EL (cell line): ENCODE data around the gene RBM42.
A peak's percentile ranks its signal among the peaks of the same experiment; 100 is the strongest.
"Not testable (repeated sequence)": the region's sequence is repeated elsewhere in the genome, so short reads cannot be mapped to it uniquely, and the experiment has no call there.

Source experiments
- DNase-seq: peaks from one replicate; pipeline ENCODE4 v3.0.0-alpha.2; 2016

Gene RBM42

DNA sequence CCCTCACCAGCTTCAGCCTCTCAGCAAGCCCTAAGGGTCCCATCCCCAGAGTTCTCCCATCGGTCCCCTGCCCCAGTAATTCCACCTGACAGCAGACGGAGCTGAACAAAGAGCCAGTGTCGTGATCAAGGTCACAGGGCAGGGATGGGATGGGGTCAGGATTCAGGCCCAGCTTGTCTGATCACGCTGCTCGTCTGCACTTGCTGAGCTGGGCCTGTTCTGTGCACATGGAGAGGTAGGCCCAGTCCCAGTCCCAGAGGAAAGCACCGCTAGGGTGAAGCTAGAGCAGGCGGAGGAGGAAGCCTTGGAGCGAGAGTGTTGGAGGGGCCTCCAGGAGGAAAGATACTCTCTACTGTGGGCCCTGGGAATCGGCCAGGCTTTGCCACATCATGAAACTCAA lies 7.1 kb upstream of the RBM42 start:
- no peak for DNase-seq

DNA sequence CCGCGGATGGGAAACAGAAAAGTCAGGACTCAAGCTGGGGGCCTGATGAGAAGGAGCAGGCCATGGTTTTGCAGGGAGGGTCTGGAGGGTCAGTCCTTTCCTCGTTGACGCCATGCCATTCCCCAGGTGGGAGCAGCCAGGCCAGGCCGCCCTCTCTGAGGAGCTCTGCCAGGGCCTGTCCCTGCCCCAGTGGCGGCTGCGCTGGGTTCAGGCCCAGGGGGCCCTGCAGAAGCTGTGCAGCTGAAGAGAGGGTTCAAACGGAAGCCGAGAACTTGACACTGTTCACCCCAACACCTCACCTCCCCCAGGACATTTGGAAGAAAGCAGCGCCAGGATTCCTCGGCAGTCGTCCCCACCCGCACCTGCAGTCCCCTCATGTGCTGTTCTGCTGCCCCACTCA lies 6.1 kb upstream of the RBM42 start:
- DNase-seq = no peak

DNA sequence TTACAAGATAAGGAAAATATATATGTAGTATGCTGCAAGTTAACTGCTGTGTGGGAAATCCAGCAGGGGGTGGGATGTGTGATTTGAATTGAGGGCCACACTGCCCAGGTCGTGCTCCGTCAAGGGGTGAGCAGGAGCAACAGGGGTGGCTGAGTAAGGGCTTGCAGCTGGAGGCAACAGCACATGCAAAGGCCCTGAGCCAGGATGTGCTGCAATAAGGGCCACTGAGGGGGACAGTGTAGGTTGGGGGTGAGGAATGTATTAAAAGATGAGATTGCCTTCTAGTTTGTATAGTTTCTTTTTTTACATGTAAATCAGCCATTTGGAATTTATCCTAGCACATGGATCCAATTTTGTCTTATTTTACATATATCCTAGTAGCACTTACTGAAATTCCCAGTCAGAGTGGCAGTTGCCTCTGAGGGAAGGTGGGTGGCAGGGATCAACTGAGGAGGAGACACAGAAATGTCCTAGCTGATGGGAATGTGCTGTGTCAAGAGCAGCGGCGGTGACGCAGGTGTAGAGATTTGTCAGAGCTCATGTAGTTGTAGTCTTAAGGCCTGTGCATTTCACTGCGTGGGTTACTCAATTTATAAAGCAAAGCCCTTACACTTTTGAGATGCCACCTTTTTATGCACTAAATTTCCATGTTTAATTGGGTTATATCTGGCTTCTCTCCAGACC lies 5.4 kb upstream of the RBM42 start:
- no peak for DNase-seq

DNA sequence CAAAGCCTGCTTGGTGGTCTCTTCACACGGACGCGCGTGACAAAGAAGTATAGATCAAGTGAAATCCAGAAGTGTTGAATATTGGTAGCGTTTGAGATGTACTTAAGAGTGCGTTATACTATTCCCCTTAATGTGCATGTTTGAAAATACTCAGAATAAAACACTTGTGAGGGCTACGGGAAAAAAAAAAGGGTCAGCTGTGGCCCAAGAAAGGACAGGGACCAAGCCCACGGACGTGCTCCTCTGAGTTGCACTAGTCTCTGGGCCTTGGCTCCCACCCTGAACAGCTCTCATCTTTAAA lies 622 bp upstream of the RBM42 start:
- DNase-seq = no peak

DNA sequence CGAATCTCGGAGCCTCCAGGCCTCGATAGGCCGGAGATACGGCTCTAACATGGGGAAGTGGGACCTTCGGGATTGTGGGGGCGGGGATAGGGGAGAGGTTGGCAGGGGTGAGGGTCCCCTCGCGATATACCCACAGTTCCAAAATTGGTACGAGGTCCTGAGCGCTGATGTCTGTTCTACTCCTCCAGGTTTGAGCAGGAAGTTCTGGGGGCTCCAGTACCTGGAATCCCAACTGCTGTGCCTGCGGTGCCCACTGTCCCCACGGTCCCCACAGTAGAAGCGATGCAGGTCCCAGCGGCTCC lies 447 bp downstream of the RBM42 start:
- no peak for DNase-seq

DNA sequence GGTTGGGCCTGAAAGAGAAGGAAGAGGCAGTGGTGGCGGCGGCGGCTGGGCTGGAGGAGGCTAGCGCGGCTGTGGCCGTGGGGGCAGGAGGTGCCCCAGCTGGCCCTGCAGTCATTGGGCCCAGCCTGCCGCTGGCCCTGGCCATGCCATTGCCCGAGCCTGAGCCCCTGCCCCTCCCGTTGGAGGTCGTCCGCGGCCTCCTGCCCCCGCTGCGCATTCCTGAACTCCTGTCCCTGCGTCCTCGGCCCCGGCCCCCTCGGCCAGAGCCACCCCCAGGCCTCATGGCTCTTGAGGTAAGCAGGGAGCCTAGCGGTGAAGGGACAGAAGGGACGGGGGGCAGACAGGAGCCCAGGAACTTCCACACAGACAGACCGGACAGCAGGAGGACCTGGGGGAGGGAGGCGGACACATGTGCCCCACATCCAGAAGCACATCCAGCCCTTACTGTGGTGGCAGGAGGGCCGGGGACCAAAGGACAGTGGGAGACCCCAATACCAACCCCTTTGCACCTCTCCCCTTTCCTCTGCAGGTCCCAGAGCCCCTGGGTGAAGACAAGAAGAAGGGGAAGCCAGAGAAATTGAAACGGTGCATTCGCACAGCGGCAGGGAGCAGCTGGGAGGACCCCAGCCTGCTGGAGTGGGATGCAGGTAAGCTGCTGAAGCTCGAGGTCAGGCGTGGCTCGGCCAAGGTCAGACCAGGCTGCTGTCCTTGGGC lies 5.0 kb downstream of the RBM42 start:
- no peak for DNase-seq

DNA sequence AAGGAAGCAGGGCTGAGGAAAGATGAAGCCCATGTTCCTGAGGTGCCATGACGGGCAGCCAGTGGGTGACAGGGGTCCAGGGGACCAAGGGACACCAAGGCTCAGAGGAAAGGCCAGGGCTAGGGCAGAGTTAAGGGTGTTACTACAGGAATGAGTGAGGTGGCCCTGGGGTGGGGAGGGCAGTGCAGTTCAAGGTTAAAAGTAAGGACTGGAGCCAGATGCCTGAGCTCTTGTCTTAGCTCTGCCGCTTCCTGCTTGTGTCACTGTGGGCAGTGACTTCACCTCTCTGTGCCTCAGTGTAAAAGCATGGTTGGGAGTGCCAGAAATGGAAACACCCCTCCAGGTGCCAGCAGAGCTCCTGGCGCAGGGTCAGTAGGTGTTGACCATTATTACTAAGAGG lies 7.8 kb downstream of the RBM42 start:
- DNase-seq = no peak

DNA sequence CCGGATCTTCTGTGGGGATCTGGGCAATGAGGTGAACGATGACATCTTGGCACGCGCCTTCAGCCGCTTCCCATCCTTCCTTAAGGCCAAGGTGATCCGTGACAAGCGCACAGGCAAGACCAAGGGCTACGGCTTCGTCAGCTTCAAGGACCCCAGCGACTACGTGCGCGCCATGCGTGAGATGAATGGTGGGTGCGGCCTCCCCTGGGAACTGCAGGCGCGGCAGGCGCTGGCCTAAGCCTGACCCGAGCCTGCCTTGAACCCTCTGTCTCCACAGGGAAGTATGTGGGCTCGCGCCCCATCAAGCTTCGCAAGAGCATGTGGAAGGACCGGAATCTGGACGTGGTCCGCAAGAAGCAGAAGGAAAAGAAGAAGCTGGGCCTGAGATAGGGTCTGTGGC lies 8.3 kb downstream of the RBM42 start:
- DNase-seq = no peak

DNA sequence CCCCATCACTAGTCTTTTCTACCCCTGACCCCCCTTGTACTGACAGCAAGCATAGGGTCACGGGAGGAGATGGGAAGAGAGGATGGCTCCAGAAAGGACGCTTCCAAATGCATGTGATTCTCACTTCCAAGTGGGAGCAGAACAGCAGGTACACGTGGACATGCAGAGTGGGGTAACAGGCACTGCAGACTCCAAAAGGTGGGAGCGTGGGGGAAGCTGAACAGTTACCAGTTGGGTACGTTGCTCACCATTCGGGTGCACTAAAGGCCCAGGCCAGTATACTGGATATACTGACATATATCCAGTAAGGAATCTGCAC lies 10.4 kb downstream of the RBM42 start:
- DNase-seq = no peak

DNA sequence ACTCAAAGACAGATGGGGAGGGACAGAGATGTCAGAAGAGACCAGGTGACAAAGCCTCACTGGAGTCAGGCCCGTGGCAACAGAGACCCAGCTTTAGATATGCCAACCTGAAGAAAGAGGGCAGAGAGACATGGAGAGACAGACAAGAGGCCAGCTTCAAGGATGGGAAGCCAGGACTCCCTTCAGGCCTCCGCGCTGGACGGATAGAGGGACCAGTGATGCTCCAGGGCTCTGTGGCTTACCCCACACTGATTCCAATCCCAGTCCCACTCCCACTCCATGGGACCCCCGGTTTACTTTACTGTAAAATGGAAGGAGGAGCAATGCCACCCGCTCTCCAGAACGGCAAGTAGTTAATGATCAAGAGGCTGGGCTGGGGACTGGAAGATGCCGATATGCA lies 11.0 kb downstream of the RBM42 start:
- DNase-seq = no peak

DNA sequence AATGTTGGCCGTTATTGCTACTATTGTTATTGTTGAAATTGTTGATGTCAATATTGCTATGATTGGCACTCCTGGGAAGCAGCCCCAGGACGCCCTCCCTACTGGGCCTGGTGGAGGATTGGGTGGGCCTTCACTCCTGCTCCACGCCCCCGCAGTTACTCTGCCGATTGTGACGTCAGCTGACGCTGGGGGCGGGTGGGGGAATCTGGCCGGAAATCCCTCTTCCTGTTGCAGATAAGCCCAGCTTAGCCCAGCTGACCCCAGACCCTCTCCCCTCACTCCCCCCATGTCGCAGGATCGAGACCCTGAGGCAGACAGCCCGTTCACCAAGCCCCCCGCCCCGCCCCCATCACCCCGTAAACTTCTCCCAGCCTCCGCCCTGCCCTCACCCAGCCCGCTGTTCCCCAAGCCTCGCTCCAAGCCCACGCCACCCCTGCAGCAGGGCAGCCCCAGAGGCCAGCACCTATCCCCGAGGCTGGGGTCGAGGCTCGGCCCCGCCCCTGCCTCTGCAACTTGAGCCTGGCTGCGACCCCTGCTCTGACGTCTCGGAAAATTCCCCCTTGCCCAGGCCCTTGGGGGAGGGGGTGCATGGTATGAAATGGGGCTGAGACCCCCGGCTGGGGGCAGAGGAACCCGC lies 12.8 kb downstream of the RBM42 start, which contains the start of gene ETV2:
Gene ETV2, plus strand, starts transcription at position 231 of the 637 bp plus-strand sequence. CDS start 716 bp downstream, outside the sequence.
- DNase-seq = peak; percentile 47

DNA sequence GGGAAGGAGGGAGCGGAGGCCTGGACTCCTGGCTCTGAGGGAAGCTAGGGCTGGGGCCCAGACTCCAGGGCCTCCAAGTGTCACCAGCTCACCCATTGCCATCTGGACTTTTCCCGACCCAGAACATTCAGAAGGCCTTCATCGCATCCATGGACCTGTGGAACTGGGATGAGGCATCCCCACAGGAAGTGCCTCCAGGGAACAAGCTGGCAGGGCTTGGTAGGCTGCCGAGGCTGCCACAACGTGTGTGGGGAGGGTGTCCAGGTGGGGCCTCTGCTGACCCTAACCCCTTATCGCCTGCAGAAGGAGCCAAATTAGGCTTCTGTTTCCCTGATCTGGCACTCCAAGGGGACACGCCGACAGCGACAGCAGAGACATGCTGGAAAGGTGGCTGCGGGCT lies 13.5 kb downstream of the RBM42 start:
- peak; percentile 19 for DNase-seq

DNA sequence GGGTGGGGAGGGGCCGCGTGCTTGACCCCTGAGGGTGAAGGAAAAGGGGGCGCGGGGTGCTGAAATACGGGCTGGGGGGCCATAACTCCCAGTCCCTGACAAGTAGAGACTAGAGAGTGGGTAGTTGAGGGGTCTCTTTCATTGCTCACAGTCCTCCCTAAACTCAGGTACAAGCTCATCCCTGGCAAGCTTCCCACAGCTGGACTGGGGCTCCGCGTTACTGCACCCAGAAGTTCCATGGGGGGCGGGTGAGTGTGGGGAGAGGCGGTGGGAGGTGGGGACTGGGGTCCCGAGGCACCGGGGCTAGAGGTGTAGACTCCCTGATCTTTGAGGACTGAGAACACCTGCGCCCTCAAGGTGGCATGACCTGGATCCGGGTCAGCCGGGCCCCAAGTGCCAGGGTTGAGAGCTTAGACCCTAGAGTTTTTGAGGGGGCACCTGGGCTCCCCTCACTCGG lies 14.0 kb downstream of the RBM42 start:
- no peak for DNase-seq

DNA sequence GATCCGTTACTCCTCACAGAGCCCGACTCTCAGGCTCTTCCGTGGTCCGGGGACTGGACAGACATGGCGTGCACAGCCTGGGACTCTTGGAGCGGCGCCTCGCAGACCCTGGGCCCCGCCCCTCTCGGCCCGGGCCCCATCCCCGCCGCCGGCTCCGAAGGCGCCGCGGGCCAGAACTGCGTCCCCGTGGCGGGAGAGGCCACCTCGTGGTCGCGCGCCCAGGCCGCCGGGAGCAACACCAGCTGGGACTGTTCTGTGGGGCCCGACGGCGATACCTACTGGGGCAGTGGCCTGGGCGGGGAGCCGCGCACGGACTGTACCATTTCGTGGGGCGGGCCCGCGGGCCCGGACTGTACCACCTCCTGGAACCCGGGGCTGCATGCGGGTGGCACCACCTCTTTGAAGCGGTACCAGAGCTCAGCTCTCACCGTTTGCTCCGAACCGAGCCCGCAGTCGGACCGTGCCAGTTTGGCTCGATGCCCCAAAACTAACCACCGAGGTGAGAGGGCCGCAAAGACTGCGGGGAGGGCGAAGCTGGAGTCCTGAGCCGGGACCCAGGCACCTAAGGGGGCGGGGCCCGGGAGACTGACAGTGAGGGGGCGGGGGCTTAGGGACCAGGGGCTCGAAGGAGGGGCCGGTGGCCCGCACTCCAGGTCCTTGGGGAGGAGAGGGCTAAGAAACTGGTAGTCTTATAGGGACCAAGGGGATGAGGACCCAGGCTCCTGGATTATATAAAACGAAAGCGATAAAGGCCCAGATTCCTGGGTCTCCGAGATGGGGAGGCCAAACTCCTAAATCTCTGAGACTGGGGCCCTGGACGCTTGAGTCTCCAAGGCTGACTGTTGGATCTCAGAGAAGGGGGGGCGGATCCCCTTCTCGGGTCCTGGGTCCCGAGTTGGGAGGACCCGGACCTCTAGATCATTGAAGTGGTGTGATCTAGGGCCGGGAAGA lies 14.7 kb downstream of the RBM42 start:
- DNase-seq = peak; percentile 83

DNA sequence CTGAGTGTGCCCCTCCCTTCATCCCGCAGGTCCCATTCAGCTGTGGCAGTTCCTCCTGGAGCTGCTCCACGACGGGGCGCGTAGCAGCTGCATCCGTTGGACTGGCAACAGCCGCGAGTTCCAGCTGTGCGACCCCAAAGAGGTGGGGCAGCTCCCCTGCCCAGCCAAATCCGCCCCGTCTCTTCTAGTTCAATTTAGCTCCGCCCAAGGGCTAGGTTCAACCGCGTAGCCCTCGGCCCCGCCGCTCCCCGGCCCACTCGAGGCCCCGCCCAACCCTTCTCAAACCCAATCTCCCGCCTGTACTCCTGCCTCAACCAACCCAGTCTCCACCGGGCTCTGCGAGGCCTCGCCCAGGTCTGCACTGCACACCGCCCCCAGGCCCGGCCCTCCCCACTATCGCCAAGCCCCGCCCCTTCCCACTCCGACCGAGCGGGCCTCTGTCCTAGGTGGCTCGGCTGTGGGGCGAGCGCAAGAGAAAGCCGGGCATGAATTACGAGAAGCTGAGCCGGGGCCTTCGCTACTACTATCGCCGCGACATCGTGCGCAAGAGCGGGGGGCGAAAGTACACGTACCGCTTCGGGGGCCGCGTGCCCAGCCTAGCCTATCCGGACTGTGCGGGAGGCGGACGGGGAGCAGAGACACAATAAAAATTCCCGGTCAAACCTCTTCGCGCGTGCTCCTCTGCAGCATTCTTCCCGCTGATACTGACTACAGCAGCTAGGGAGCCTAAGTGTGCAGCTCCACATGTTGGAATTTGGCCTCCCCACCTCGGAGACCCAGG lies 15.6 kb downstream of the RBM42 start:
- DNase-seq = peak; percentile 96

DNA sequence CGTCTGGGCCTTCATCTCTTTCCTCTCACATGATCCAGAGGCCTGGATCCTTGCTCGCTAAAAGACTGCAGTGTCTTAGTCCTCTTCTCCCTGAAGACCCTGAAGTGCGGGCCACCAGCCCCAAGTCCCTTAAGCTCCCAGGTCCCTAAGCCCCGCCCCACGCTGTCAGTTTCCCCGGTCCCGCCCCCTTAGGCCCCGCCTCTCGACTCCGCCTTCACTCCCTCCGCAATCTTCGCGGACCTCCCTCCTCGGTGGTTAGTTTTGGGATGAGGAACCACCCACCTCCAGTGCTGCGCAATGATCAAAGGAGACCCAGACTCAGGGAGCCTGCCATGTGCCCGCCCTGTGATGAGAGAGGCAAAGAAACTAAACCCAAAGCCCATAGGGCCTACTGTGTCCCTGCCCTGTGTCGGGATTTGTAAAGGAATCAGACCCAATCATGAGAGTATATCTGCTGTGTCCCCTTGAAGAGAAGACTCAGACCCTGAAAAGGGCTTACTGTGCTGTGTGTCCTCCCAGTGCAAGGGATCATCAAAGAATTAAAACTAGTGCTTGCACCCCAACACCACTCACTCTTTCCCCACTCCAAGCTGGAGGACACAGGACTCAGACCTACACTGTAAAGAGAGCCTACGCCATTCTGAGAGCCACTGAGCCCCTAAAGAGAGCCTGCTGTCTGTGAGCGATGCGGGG lies 16.3 kb downstream of the RBM42 start:
- peak; percentile 75 for DNase-seq

DNA sequence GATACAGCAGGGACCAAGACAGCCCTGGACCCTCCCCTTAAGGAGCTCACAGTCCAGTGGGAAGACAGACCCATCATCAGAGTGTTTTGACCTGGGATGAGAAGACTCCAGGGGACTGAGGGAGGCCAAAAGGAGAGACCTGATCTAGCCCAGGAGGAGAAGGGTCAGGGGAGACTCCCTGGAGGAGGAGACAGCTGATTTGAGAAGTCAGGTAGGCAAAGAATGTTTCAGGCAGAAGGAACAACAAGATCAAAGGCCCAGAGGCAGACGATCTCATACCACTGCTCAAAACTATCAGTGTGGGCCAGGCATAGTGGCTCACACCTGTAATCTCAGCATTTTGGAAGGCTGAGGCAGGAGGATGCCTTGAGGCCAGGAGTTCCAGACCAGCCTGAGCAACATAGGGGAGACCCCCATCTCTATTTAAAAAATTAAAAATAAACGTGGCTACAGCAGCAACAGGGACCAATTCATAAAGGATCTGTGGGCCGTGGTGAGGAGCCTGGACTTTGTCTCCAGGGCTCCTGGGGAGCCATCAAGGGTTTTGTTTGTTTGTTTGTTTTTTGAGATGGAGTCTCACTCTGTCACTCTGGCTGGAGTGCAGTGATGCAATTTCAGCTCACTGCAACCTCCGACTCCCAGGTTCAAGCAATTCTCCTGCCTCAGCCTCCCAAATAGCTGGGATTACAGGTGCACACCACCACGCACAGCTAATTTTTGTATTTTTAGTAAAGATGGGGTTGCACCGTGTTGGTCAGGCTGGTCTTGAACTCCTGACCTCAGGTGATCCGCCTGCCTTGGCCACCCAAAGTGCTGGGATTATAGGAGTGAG lies 17.1 kb downstream of the RBM42 start:
- no peak for DNase-seq

DNA sequence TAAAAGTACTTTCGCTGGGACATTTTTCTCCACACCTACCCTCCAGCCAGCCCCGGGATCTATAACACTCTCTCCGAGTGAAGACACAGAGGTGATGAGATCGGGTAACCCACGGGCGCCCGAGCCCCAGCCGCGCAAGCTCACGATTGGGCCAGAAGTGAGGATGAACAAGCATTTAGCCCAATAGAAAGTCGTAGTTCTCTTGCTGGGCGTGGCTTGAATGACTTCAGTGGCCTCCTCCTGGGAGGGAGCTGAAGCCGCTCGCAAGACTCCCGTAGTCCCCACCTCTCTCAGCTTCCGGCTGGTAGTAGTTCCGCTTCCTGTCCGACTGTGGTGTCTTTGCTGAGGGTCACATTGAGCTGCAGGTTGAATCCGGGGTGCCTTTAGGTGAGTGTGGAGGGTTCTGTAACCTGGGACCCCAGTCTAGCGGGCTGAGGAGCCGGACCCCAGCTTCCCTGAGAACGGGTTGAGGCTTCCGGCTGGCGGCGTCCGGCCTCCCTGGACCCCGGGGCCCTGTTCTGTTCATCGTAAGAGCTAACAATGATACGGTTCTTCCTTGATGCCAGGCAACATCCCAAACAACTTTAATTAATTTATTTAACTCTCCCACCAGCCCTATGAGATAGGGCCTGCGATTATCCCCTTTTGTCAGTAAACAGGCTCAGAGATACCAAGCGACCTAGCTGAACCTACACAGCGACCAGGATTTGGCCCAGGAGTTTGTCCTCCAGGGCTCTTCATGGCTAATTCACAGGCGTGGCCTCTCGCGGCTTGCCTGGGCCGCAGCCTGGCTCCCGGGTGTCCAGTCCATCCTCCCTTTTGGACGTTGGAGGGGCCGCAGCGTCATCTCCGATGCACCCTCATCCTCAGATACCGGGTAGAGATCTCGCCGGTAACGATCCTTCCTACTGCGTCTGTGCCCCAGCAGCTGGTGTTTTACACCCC lies 19.5 kb downstream of the RBM42 start, which contains the start of gene COX6B1:
Gene COX6B1, plus strand, starts transcription at position 307 of the 945 bp plus-strand sequence. CDS start 2,921 bp downstream, outside the sequence.
- peak; percentile 98 for DNase-seq

DNA sequence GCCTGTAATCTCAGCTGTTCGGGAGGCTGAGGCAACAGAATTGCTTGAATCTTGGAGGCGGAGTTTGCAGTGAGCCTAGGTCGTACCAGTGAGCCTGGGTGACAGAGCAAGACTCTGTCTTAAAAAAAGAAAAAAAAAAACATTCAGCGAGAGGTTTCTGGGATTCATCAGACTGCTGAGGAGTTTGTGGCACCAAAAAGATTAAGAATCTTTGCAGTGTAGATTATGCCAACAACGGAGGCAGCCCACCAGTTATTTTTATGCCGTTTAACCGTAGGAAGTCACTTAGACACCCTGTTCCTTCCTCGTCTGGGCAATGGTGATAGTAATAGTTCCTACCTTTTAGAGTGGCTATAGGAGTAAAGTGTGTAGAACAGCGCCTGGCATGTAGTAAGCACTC lies 21.7 kb downstream of the RBM42 start:
- no peak for DNase-seq

DNA sequence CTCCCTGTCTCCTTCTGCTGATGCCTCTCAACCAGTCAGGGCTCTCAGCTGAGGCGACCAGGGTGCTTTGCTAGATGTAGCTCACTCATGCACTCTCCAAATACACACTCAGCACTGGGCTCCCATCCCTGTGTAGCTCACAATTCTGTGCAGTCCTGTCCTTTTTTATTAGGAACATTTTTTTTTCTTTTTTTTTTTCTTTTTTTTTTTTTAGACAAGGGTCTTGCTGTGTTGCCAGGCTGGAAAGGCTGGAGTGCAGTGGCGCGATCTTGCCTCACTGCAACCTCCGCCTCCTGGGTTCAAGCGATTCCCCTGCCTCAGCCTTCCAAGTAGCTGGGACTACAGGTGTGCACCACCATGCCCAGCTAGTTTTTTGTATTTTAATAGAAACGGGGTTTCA lies 26.0 kb downstream of the RBM42 start:
- DNase-seq = not testable (repeated sequence)
